ENCODE results near the gene CTNNA2. TPM values are rescaled to one million over a fixed set of nuclear protein-coding genes. Genes with fewer than 3 reads are reported as not detected.
"Not testable (repeated sequence)": the region's sequence is repeated elsewhere in the genome, so short reads cannot be mapped to it uniquely, and the experiment has no call there.

Gene CTNNA2
- total RNA-seq, 2 experiments from 2014 or later = not detected

DNA sequence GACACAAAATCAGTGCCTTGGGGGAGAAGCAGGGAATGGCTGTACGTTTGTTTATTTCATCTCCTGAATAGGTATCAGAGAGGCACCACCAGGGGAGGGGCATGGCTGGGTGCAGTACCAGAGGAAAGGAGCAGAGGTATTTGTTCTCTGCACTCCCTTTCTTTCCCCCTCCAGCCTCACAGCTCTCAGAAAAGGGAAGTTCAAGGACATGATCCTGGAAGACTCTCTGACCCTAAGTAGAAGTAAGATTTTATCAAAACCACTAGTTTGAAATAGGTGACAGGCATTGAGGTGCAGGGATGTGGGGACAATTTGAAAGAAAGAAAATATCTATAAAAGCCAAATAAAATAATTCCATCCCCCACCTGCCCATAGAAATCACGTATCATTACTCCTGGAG is 655.2 kb downstream of the CTNNA2 start:
- ATAC-seq (no peak), DNase-seq (no peak)
- H3K4me1 Mint-ChIP-seq = no peaks in the 10 kb centered on the region
- no peak overlapping the region for H3K27ac Mint-ChIP-seq
- H3K9me3 Mint-ChIP-seq (ENCODE audit: low read depth) = peaks cover 3% of the 10 kb centered on the region
- CTCF ChIA-PET = no interaction called here
- no peak overlapping the region for H3K4me3 Mint-ChIP-seq
- no peaks in the 10 kb centered on the region for H3K27me3 Mint-ChIP-seq
- H3K36me3 Mint-ChIP-seq = no peaks in the 10 kb centered on the region

DNA sequence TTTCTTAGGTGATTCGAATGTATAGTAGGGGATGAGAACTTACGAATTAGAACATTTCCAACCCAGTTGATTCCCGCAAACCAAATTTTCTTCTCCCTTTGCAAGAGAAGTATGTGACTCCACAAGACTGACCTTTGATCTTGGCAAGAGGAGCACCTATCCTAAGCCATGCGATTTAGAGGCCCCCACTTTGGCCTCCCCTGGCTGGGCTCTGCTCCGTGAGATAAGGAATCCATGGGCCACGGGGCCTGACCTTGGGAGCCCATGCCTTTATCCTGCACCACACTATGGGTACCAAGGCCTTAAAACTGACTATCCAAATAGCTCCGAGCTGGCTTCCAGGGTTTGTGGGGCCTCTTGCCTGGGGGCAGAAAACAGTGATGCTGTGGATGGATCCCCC is 656.0 kb downstream of the CTNNA2 start:
- no peaks in the 10 kb centered on the region for H3K4me1 Mint-ChIP-seq
- ATAC-seq (no peak), DNase-seq (no peak)
- peaks cover 3% of the 10 kb centered on the region for H3K9me3 Mint-ChIP-seq (ENCODE audit: low read depth)
- H3K4me3 Mint-ChIP-seq = no peak overlapping the region
- no peaks in the 10 kb centered on the region for H3K36me3 Mint-ChIP-seq
- CTCF ChIA-PET = no interaction called here
- no peaks in the 10 kb centered on the region for H3K27me3 Mint-ChIP-seq
- no peak overlapping the region for H3K27ac Mint-ChIP-seq

DNA sequence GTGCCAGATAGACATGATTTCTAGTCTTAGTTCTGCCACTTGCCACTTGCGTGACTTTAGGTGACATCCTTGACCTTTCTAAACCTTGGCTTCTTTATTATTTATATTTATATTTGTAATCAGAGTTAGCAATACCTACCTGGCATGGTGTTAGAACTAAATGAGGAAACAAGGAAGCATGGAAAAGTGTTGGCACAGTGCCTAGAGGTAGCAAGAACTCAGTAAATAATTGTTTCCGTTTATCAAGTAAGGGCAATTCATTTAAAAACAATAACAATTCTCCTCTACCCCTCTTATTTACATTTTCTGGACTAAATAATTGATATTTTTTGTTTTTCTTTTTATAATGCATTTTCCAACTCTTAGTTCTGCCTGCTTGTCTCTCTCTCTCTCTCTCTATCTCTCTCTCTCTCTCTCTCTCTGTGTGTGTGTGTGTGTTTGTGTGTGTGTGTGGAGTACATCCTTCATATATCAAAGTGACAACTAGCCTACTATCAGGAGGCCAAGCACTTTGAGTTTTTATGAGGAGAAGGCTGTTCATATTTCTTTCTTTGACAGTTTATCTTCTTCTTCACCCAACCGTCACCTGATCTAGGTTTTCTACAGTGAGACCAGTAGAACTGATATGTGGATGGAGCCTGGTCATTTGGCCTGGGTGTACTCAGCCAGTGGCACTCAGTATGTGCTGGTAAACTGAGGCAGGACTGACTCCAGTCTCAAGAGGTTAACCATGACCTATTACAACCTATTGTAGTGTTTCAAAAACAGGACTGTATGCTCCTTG is 657.2 kb downstream of the CTNNA2 start:
- CTCF ChIA-PET = no interaction called here
- Mint-ChIP-seq H3K27ac (no peak overlapping the region), H3K27me3 (no peaks in the 10 kb centered on the region), H3K4me3 (no peak overlapping the region), H3K36me3 (no peaks in the 10 kb centered on the region), H3K4me1 (no peaks in the 10 kb centered on the region), H3K9me3 (ENCODE audit: low read depth) (peaks cover 3% of the 10 kb centered on the region)
- DNase-seq = no peak
- ATAC-seq = no peak

DNA sequence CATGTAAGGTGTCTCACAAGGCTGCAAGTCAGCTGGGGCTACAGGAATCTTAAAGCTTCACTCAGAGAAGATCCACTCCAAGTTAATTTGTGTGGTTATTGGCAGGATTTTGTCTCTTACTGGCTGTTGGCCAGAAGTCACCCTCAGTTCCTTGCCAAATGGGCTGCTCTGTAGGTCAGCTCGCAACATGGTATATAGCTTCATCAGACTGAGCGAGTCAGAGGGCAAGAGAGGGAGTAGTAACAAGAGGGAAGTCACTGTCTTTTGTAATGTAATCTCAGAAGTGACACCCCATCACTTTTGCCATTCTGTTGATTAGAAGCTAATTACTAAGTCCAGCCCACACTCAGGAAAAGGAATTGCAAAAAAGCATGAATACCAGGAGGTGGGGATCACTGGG is 672.2 kb downstream of the CTNNA2 start:
- no peaks in the 10 kb centered on the region for H3K4me1 Mint-ChIP-seq
- peaks cover 8% of the 10 kb centered on the region for H3K9me3 Mint-ChIP-seq (ENCODE audit: low read depth)
- H3K36me3 Mint-ChIP-seq = no peaks in the 10 kb centered on the region
- CTCF ChIA-PET = no interaction called here
- no peak overlapping the region for H3K4me3 Mint-ChIP-seq
- H3K27me3 Mint-ChIP-seq = no peaks in the 10 kb centered on the region
- H3K27ac Mint-ChIP-seq = no peak overlapping the region
- no peak for DNase-seq
- ATAC-seq = no peak

DNA sequence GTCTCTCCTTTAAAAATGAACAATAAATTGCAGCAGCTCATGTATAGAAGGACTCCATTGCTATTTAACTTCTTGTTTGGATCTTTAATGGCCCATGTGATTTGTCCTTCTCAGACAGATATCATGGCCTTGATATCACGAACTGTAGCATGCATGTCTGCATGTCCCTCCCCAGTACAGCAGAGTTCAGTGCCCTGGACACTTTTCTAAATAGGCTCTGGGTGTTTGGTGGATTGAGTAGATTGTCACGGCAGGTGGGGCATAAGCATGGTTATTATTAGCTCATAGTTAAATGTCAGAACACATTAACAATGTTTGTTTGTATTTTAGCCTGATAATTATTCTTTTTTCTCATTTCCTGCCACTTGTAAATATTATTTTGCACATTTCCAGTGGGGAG is 673.4 kb downstream of the CTNNA2 start:
- Mint-ChIP-seq H3K4me1 (no peaks in the 10 kb centered on the region), H3K27me3 (no peaks in the 10 kb centered on the region), H3K27ac (no peak overlapping the region), H3K4me3 (no peak overlapping the region), H3K36me3 (no peaks in the 10 kb centered on the region), H3K9me3 (ENCODE audit: low read depth) (peaks cover 5% of the 10 kb centered on the region)
- DNase-seq = no peak
- ATAC-seq = no peak
- CTCF ChIA-PET = no interaction called here

DNA sequence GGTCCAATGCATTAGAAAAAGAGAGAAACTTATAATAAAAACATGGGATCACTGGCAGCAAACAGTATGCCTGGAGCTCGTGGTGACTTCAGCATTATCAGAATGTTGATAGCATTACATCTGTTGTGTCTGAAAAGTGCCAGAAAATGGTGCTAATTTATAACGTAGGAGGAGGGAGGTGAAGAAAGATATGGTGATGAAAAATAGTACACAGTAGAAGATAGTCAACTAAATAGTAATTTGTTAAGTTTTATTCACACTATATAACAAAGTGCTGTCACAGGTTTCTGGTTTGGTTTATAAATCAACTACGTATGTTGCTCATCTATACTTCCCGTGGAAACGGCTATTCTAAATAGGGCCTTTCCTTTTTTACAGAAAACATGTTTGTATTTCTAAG is 674.3 kb downstream of the CTNNA2 start:
- Mint-ChIP-seq H3K4me1 (no peaks in the 10 kb centered on the region), H3K36me3 (no peaks in the 10 kb centered on the region), H3K9me3 (ENCODE audit: low read depth) (peaks cover 5% of the 10 kb centered on the region), H3K4me3 (no peak overlapping the region), H3K27ac (no peak overlapping the region), H3K27me3 (no peaks in the 10 kb centered on the region)
- no peak for ATAC-seq
- CTCF ChIA-PET = no interaction called here
- no peak for DNase-seq

DNA sequence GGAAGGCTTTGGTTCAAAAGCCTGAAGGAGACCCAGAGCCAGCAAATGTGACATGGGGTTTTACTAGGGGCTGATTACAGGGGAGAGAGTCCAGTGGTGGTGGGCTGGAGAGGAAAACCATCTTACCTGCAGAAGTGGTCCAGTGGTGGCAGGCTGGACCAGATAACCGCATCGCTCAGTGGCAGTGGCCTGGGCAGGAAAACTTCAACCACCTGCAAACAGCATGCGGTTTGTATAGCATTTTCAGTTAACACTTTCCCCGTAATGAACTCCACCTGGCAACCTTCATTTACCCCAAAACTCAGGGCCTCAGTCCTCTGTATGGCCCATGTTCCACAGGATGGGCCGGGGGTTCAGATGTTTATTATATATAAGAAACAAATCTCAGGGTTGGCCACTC is 677.3 kb downstream of the CTNNA2 start:
- no peak overlapping the region for H3K27ac Mint-ChIP-seq
- no peak overlapping the region for H3K4me3 Mint-ChIP-seq
- ATAC-seq (no peak), DNase-seq (no peak)
- CTCF ChIA-PET = no interaction called here
- no peaks in the 10 kb centered on the region for H3K27me3 Mint-ChIP-seq
- no peaks in the 10 kb centered on the region for H3K36me3 Mint-ChIP-seq
- peaks cover 2% of the 10 kb centered on the region for H3K9me3 Mint-ChIP-seq (ENCODE audit: low read depth)
- no peaks in the 10 kb centered on the region for H3K4me1 Mint-ChIP-seq

DNA sequence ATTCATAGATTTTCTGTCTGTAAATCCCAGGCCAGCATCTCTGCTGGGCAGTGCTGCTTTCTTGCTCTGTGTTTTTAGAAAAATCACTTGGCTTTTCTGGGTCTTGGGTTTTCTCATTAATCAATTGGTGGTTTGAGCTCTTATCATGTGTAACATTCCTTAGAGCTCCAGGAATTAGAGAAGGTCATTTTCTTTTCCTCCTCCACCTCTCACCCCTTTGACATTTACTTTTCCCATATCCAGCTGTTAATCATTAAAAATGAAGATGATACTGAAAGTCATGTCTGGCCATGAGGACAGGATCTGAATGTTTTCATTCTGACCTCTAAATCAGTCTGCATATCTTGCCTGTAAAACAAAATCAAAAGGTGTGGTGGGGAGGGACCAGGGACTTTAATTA is 680.7 kb downstream of the CTNNA2 start:
- ATAC-seq (no peak), DNase-seq (no peak)
- Mint-ChIP-seq H3K4me3 (no peak overlapping the region), H3K9me3 (ENCODE audit: low read depth) (peaks cover 8% of the 10 kb centered on the region), H3K27me3 (no peaks in the 10 kb centered on the region), H3K27ac (no peak overlapping the region), H3K36me3 (no peaks in the 10 kb centered on the region), H3K4me1 (no peaks in the 10 kb centered on the region)
- CTCF ChIA-PET = no interaction called here

DNA sequence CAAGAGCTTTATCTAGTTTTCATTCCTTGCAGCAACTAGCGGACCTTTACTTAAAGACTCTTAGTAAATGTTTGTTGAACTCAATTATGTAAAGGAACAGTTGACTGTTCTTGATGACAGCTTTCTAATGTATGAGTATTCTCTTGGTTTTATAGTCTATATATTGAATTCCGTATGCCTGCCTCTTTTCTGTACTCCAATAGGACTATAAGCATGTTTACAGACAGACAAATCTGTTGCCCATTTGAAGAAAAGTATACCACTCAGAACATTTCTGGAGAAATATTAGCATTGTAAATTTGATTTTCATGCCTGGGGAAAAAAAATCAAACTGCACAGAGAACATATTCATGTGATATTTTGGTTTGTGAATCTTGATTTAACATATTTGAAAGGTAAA is 682.2 kb downstream of the CTNNA2 start:
- H3K4me1 Mint-ChIP-seq = no peaks in the 10 kb centered on the region
- H3K9me3 Mint-ChIP-seq (ENCODE audit: low read depth) = peaks cover 9% of the 10 kb centered on the region
- CTCF ChIA-PET = no interaction called here
- H3K27ac Mint-ChIP-seq = no peak overlapping the region
- DNase-seq = no peak
- no peaks in the 10 kb centered on the region for H3K27me3 Mint-ChIP-seq
- no peak for ATAC-seq
- no peaks in the 10 kb centered on the region for H3K36me3 Mint-ChIP-seq
- no peak overlapping the region for H3K4me3 Mint-ChIP-seq

DNA sequence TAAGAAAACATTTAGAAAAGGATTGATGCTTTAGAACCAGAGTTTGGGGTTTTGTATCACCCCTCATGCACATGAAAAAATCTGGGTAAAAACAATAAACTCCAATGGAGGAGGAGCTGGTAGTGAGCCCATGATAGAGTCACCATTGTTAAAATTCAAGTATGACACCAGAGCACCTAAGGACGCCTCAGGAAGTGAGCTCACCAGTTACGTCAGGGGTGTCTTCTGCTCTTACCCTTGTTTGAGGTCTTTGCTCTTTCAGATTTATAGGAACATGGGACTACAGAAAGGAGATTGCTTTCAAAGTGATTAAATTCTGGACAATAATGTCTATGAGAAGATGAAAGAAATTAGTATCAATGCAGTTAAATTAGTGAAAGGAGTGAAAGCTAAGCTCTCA is 685.2 kb downstream of the CTNNA2 start:
- H3K4me1 Mint-ChIP-seq = no peaks in the 10 kb centered on the region
- no peaks in the 10 kb centered on the region for H3K27me3 Mint-ChIP-seq
- CTCF ChIA-PET = no interaction called here
- H3K9me3 Mint-ChIP-seq (ENCODE audit: low read depth) = peaks cover 14% of the 10 kb centered on the region
- no peak overlapping the region for H3K4me3 Mint-ChIP-seq
- no peak for ATAC-seq
- no peak overlapping the region for H3K27ac Mint-ChIP-seq
- no peak for DNase-seq
- H3K36me3 Mint-ChIP-seq = no peaks in the 10 kb centered on the region

DNA sequence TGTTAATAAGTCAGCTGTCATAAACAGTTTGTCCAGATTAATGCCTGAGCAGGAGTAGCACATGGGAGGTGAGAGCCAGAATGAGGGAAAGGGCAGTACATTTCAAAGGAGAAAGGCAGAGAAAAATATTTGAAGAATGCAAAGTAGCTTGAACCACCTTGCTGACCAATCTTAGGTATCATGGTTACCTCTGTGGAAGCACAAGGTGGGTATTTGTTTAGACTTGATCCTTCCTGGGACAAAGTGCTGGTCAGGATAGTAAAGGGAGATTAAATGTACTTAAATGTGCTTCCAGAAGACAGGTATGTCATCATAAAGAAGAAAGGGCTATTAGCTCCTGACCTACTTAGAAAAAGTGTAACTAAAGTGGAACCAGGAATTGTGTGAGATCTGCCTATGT is 686.7 kb downstream of the CTNNA2 start:
- H3K27ac Mint-ChIP-seq = no peak overlapping the region
- H3K27me3 Mint-ChIP-seq = no peaks in the 10 kb centered on the region
- no peak overlapping the region for H3K4me3 Mint-ChIP-seq
- DNase-seq = no peak
- H3K9me3 Mint-ChIP-seq (ENCODE audit: low read depth) = peaks cover 18% of the 10 kb centered on the region
- no peaks in the 10 kb centered on the region for H3K4me1 Mint-ChIP-seq
- ATAC-seq = no peak
- CTCF ChIA-PET = no interaction called here
- no peaks in the 10 kb centered on the region for H3K36me3 Mint-ChIP-seq

DNA sequence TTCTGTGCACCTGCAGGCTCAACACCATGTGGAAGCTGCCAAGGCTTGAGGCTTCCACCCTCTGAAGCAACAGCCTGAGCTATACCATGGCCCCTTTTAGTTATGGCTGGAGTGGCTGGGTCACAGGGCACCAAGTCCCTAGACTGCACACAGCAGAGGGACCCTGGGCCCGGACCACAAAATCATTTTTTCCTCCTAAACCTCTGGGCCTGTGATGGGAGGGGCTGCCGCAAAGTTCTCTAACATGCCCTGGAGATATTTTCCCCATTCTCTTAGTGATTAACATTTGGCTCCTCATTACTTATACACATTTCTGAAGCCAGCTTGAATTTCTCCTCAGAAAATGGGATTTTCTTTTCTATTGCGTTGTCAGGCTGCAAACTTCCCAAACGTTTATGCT is 691.1 kb downstream of the CTNNA2 start:
- CTCF ChIA-PET = not testable (repeated sequence)

DNA sequence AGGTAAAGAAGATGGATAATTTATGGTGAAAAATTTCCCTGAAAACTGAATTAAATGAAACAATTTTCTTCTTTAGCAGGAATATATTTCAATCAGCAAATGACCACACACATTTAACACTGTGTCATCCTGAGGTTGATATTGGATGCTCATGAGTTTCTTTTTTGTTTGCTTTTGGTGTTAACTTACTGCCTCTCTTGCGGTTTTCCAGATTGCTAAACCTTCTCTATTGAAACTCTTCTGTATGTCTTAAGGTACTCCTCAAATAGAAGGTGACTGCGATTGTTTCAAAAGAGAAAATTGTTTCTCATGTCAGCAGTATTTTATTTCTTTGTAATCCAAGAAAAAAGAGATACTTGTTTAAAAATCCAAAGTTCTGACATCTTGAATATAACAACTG is 692.6 kb downstream of the CTNNA2 start:
- Mint-ChIP-seq H3K36me3 (no peaks in the 10 kb centered on the region), H3K4me1 (no peaks in the 10 kb centered on the region), H3K4me3 (no peak overlapping the region), H3K27me3 (no peaks in the 10 kb centered on the region), H3K27ac (no peak overlapping the region), H3K9me3 (ENCODE audit: low read depth) (peaks cover 19% of the 10 kb centered on the region)
- ATAC-seq (no peak), DNase-seq (no peak)
- CTCF ChIA-PET = no interaction called here

More for the DNA sequence above, 691.1 kb downstream of the CTNNA2 start:
- H3K27me3 Mint-ChIP-seq, DNase-seq, ATAC-seq, H3K4me3 Mint-ChIP-seq, H3K4me1 Mint-ChIP-seq, H3K36me3 Mint-ChIP-seq, H3K27ac Mint-ChIP-seq: not testable (repeated sequence)
- peaks cover 19% of the 10 kb centered on the region for H3K9me3 Mint-ChIP-seq (ENCODE audit: low read depth)

DNA sequence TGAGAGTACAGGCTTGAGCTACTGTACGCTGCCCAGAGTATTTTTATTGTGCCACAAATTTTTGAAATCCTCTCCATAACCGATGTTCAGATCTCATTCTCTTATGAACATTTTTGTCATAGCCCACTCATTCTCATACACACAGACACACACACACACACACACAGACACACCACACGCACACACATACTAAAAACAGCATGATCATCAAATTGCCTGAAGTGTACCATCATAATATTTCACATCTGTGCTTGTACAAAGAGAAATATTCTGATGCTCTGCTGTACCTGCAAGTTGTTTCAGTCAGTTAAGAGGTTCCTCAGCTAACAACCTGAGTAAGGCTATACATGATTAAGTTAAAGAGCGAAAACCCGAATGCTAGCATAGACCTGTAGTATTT is 696.6 kb downstream of the CTNNA2 start:
- peaks cover 10% of the 10 kb centered on the region for H3K9me3 Mint-ChIP-seq (ENCODE audit: low read depth)
- no peak overlapping the region for H3K4me3 Mint-ChIP-seq
- CTCF ChIA-PET = no interaction called here

DNA sequence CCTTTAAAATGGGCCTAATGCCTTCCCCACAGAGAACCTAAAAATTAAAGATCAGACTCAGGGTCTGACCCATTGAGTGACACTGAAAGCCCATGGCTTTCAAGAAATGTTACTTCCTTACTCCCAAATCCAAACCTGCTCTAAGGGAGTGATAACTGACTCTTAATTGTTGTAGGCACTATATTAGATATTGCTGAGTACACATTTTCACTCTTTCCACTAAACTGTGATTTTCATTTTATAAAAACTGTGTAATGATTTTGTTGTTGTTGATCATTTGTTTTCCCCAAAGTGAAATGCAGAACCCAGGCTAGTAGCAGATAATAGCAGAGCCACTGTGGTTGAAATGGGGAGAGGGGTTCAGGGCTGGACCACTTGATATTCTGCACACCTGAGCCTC is 704.6 kb downstream of the CTNNA2 start:
- CTCF ChIA-PET = no interaction called here
- DNase-seq = no peak
- H3K27me3 Mint-ChIP-seq = no peaks in the 10 kb centered on the region
- H3K9me3 Mint-ChIP-seq (ENCODE audit: low read depth) = no peaks in the 10 kb centered on the region
- H3K27ac Mint-ChIP-seq = no peak overlapping the region
- no peak overlapping the region for H3K4me3 Mint-ChIP-seq
- no peak for ATAC-seq
- no peaks in the 10 kb centered on the region for H3K4me1 Mint-ChIP-seq
- no peaks in the 10 kb centered on the region for H3K36me3 Mint-ChIP-seq

More for the DNA sequence above, 696.6 kb downstream of the CTNNA2 start:
- H3K27me3 Mint-ChIP-seq = no peaks in the 10 kb centered on the region
- ATAC-seq (no peak), DNase-seq (no peak)
- H3K27ac Mint-ChIP-seq = no peak overlapping the region
- H3K4me1 Mint-ChIP-seq = no peaks in the 10 kb centered on the region
- H3K36me3 Mint-ChIP-seq = no peaks in the 10 kb centered on the region
